ENCODE data around the gene NINJ1. TPM values are rescaled to one million over a fixed set of nuclear protein-coding genes. Genes with fewer than 3 reads are reported as not detected.

The NINJ1 gene
- total and polyA plus RNA-seq, 2 of the 13 experiments (the other 11 are each of a cell fraction or from before 2014, with no cell fraction given) = 81.2 to 92.1 TPM

- 0 out of 2 replicates have a peak, but pooled peaks have one; percentile 23 for TF ChIP-seq ZNF614 (CRISPR knock-in tag; IDR thresholded peaks at IDR 0.05; ENCODE audit: borderline replicate concordance)
- TF ChIP-seq NFYC (CRISPR knock-in tag; IDR thresholded peaks at IDR 0.05) = no peak
- TF ChIP-seq KAT7 (CRISPR knock-in tag; IDR thresholded peaks at IDR 0.05; ENCODE audit: borderline replicate concordance) = peak; percentile 35; the same call in 1 of the 2 replicates
- peak; percentile 48 for TF ChIP-seq PHF21A (CRISPR knock-in tag; IDR thresholded peaks at IDR 0.05)
- no peak for TF ChIP-seq MTF2 (CRISPR knock-in tag; IDR thresholded peaks at IDR 0.05; ENCODE audit: borderline replicate concordance)
- no peak for TF ChIP-seq ZNF572 (CRISPR knock-in tag; IDR thresholded peaks at IDR 0.05)
- TF ChIP-seq ZHX1 (CRISPR knock-in tag; IDR thresholded peaks at IDR 0.05; ENCODE audit: low read depth) = no peak
- no peak for TF ChIP-seq TAF15 (IDR thresholded peaks at IDR 0.05; ENCODE audit: low read depth, low read length, poor library complexity, severe bottlenecking)
- peak; percentile 62 for TF ChIP-seq FOSL2 (CRISPR knock-in tag; IDR thresholded peaks at IDR 0.05)
- no peak for TF ChIP-seq ZNF138 (CRISPR knock-in tag; IDR thresholded peaks at IDR 0.05; ENCODE audit: low read depth)
- TF ChIP-seq MXD4 (CRISPR knock-in tag; IDR thresholded peaks at IDR 0.05) = peak; percentile 13; the same call in 1 of the 2 replicates
- TF ChIP-seq, protein P1, sequence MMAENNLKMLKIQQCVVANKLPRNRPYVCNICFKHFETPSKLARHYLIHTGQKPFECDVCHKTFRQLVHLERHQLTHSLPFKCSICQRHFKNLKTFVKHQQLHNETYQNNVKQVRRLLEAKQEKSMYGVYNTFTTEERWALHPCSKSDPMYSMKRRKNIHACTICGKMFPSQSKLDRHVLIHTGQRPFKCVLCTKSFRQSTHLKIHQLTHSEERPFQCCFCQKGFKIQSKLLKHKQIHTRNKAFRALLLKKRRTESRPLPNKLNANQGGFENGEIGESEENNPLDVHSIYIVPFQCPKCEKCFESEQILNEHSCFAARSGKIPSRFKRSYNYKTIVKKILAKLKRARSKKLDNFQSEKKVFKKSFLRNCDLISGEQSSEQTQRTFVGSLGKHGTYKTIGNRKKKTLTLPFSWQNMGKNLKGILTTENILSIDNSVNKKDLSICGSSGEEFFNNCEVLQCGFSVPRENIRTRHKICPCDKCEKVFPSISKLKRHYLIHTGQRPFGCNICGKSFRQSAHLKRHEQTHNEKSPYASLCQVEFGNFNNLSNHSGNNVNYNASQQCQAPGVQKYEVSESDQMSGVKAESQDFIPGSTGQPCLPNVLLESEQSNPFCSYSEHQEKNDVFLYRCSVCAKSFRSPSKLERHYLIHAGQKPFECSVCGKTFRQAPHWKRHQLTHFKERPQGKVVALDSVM (CRISPR knock-in tag; IDR thresholded peaks at IDR 0.05) = no peak
- TF ChIP-seq HIVEP1 (CRISPR knock-in tag; IDR thresholded peaks at IDR 0.05) = no peak
- TF ChIP-seq, protein P2, sequence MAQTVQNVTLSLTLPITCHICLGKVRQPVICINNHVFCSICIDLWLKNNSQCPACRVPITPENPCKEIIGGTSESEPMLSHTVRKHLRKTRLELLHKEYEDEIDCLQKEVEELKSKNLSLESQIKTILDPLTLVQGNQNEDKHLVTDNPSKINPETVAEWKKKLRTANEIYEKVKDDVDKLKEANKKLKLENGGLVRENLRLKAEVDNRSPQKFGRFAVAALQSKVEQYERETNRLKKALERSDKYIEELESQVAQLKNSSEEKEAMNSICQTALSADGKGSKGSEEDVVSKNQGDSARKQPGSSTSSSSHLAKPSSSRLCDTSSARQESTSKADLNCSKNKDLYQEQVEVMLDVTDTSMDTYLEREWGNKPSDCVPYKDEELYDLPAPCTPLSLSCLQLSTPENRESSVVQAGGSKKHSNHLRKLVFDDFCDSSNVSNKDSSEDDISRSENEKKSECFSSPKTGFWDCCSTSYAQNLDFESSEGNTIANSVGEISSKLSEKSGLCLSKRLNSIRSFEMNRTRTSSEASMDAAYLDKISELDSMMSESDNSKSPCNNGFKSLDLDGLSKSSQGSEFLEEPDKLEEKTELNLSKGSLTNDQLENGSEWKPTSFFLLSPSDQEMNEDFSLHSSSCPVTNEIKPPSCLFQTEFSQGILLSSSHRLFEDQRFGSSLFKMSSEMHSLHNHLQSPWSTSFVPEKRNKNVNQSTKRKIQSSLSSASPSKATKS (CRISPR knock-in tag; IDR thresholded peaks at IDR 0.05) = no peak
- TF ChIP-seq, protein P3, sequence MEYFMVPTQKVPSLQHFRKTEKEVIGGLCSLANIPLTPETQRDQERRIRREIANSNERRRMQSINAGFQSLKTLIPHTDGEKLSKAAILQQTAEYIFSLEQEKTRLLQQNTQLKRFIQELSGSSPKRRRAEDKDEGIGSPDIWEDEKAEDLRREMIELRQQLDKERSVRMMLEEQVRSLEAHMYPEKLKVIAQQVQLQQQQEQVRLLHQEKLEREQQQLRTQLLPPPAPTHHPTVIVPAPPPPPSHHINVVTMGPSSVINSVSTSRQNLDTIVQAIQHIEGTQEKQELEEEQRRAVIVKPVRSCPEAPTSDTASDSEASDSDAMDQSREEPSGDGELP (IDR thresholded peaks at IDR 0.05; ENCODE audit: borderline replicate concordance, low read depth) = no peak
- TF ChIP-seq, protein P4, sequence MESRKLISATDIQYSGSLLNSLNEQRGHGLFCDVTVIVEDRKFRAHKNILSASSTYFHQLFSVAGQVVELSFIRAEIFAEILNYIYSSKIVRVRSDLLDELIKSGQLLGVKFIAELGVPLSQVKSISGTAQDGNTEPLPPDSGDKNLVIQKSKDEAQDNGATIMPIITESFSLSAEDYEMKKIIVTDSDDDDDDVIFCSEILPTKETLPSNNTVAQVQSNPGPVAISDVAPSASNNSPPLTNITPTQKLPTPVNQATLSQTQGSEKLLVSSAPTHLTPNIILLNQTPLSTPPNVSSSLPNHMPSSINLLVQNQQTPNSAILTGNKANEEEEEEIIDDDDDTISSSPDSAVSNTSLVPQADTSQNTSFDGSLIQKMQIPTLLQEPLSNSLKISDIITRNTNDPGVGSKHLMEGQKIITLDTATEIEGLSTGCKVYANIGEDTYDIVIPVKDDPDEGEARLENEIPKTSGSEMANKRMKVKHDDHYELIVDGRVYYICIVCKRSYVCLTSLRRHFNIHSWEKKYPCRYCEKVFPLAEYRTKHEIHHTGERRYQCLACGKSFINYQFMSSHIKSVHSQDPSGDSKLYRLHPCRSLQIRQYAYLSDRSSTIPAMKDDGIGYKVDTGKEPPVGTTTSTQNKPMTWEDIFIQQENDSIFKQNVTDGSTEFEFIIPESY (CRISPR knock-in tag; IDR thresholded peaks at IDR 0.05) = peak; percentile 67; the same call in 1 of the 2 replicates
- TF ChIP-seq SRF (IDR thresholded peaks at IDR 0.05; ENCODE audit: low read depth, low read length) = no peak
- TF ChIP-seq ZNF567 (CRISPR knock-in tag; IDR thresholded peaks at IDR 0.05; ENCODE audit: borderline replicate concordance) = no peak
Measured at GRCh38 chr9:93159601-93160471, 25.8 kb upstream of the NINJ1 start (continued).
